ENCODE results near the gene GKN1.

Gene GKN1

GRCh38 chr2:68961380-68961779 lies 13.1 kb upstream of the GKN1 start:
- DNase-seq (ENCODE audit: low read depth) = no peak

- no peak for DNase-seq (ENCODE audit: low read depth)
These were observed 10.2 kb upstream of the GKN1 start for GRCh38 chr2:68964282-68964681.

- no peak for DNase-seq (ENCODE audit: low read depth)
These were observed 6.2 kb upstream of the GKN1 start for GRCh38 chr2:68968221-68968620.

- DNase-seq (ENCODE audit: low read depth) = no peak
These were observed 4.5 kb upstream of the GKN1 start for GRCh38 chr2:68969736-68970490.

GRCh38 chr2:68970566-68971265 lies 3.7 kb upstream of the GKN1 start:
- no peak for DNase-seq (ENCODE audit: low read depth)

GRCh38 chr2:68971591-68972231 lies 2.7 kb upstream of the GKN1 start:
- DNase-seq (ENCODE audit: low read depth) = no peak

GRCh38 chr2:68974946-68975665 lies 670 bp downstream of the GKN1 start:
- no peak for DNase-seq (ENCODE audit: low read depth)

GRCh38 chr2:68975844-68976243 lies 1.4 kb downstream of the GKN1 start:
- DNase-seq (ENCODE audit: low read depth) = no peak

- DNase-seq (ENCODE audit: low read depth) = no peak
These were observed 3.0 kb downstream of the GKN1 start for GRCh38 chr2:68977453-68977852.

GRCh38 chr2:68978098-68978497 lies 3.7 kb downstream of the GKN1 start:
- DNase-seq (ENCODE audit: low read depth) = no peak

GRCh38 chr2:68980956-68981355 lies 6.5 kb downstream of the GKN1 start:
- DNase-seq (ENCODE audit: low read depth) = no peak

- no peak for DNase-seq (ENCODE audit: low read depth)
These were observed 12.6 kb downstream of the GKN1 start for GRCh38 chr2:68987021-68987503.

- no peak for DNase-seq (ENCODE audit: low read depth)
These were observed 14.6 kb downstream of the GKN1 start for GRCh38 chr2:68989035-68989434.

GRCh38 chr2:68992341-68992740 lies 17.9 kb downstream of the GKN1 start:
- DNase-seq (ENCODE audit: low read depth) = no peak

- DNase-seq (ENCODE audit: low read depth) = no peak
These were observed 18.5 kb downstream of the GKN1 start for GRCh38 chr2:68992933-68993332.

GRCh38 chr2:68993660-68994059 lies 19.2 kb downstream of the GKN1 start:
- no peak for DNase-seq (ENCODE audit: low read depth)

GRCh38 chr2:68994864-68995263 lies 20.4 kb downstream of the GKN1 start:
- no peak for DNase-seq (ENCODE audit: low read depth)

GRCh38 chr2:68995916-68996315 lies 21.5 kb downstream of the GKN1 start:
- no peak for DNase-seq (ENCODE audit: low read depth)

- no peak for DNase-seq (ENCODE audit: low read depth)
These were observed 23.0 kb downstream of the GKN1 start for GRCh38 chr2:68997401-68997800.

- no peak for DNase-seq (ENCODE audit: low read depth)
These were observed 27.4 kb downstream of the GKN1 start for GRCh38 chr2:69001879-69002278.

GRCh38 chr2:69003731-69004130 lies 29.3 kb downstream of the GKN1 start:
- DNase-seq (ENCODE audit: low read depth) = no peak

GRCh38 chr2:69007169-69007568 lies 32.7 kb downstream of the GKN1 start:
- no peak for DNase-seq (ENCODE audit: low read depth)
